Measurements from ENCODE around the gene CARD9. TPM values are rescaled to one million over a fixed set of nuclear protein-coding genes. Genes with fewer than 3 reads are reported as not detected.
"Not testable (repeated sequence)": the region's sequence is repeated elsewhere in the genome, so short reads cannot be mapped to it uniquely, and the experiment has no call there.

Gene CARD9
- total RNA-seq, 1 experiment from 2014 or later: 1.7 TPM

DNA sequence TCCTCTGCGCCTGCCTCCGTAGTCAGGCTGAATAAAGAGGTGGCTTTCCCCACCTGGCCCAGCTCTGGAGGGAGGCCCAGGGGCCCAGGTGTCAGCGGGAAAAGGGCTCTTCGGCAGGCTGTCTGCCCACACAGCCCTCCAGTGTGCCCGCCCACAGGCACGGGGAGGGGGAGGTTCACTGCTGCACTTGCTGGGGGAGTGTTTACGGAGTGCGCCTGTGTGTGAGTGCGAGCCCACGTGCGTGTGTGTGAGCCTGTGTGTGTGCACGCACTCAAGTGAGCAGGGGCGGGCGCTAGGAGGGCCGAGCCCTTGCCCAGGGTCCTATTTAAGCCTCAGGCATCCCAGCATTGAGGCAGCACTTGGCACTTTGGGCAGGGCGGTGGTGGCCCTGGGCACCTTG, 20.8 kb downstream of the CARD9 start:
- DNase-seq (ENCODE audit: low read depth, low spot score) (no peak), ATAC-seq (0 out of 2 replicates have a peak, but pooled peaks have one; percentile 13)
- Histone ChIP-seq H3K36me3 (ENCODE audit: control insufficient read depth, insufficient read depth, low read length) (no peaks in the 10 kb centered on the region), H3K4me1 (ENCODE audit: control insufficient read depth, insufficient read depth, low read length) (peaks cover 19% of the 10 kb centered on the region), H3K27ac (ENCODE audit: low read length) (no peak overlapping the region), H3K27me3 (ENCODE audit: control insufficient read depth, insufficient read depth, low read length) (no peaks in the 10 kb centered on the region), H3K9me3 (ENCODE audit: control insufficient read depth, insufficient read depth, low read depth, low read length) (no peaks in the 10 kb centered on the region), H3K4me3 (ENCODE audit: low read depth in 2 of 2, low read length in 2 of 2) (peak overlapping the region in 1 of 2 experiments; percentile 11; a peak in 1 of 4 replicates)
- in situ Hi-C loops (cut with HindIII; ENCODE audit: low pct_unique_long_range_greater_than_20kb, low sequenced_read_pairs) (no loop called here), intact Hi-C loops (cut with micrococcal nuclease; ENCODE audit: unreplicated experiment) (no loop called here)
- POLR2A ChIA-PET: no interaction called here
- CTCF ChIA-PET: no interaction called here
- no TSS peak for BruUV-seq (replicated peaks)
- TF ChIP-seq, protein P1, sequence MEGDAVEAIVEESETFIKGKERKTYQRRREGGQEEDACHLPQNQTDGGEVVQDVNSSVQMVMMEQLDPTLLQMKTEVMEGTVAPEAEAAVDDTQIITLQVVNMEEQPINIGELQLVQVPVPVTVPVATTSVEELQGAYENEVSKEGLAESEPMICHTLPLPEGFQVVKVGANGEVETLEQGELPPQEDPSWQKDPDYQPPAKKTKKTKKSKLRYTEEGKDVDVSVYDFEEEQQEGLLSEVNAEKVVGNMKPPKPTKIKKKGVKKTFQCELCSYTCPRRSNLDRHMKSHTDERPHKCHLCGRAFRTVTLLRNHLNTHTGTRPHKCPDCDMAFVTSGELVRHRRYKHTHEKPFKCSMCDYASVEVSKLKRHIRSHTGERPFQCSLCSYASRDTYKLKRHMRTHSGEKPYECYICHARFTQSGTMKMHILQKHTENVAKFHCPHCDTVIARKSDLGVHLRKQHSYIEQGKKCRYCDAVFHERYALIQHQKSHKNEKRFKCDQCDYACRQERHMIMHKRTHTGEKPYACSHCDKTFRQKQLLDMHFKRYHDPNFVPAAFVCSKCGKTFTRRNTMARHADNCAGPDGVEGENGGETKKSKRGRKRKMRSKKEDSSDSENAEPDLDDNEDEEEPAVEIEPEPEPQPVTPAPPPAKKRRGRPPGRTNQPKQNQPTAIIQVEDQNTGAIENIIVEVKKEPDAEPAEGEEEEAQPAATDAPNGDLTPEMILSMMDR (IDR thresholded peaks at IDR 0.05): no peak
- TF ChIP-seq SIN3A (IDR thresholded peaks at IDR 0.05; ENCODE audit: borderline replicate concordance, insufficient read depth, low read depth, low read length) (no peak), TCF7L2 (IDR thresholded peaks at IDR 0.05; ENCODE audit: low read depth, low read length) (no peak), POLR2AphosphoS5 (IDR thresholded peaks at IDR 0.05; ENCODE audit: low read depth, low read length) (no peak)
- TF ChIP-seq, protein P2, sequence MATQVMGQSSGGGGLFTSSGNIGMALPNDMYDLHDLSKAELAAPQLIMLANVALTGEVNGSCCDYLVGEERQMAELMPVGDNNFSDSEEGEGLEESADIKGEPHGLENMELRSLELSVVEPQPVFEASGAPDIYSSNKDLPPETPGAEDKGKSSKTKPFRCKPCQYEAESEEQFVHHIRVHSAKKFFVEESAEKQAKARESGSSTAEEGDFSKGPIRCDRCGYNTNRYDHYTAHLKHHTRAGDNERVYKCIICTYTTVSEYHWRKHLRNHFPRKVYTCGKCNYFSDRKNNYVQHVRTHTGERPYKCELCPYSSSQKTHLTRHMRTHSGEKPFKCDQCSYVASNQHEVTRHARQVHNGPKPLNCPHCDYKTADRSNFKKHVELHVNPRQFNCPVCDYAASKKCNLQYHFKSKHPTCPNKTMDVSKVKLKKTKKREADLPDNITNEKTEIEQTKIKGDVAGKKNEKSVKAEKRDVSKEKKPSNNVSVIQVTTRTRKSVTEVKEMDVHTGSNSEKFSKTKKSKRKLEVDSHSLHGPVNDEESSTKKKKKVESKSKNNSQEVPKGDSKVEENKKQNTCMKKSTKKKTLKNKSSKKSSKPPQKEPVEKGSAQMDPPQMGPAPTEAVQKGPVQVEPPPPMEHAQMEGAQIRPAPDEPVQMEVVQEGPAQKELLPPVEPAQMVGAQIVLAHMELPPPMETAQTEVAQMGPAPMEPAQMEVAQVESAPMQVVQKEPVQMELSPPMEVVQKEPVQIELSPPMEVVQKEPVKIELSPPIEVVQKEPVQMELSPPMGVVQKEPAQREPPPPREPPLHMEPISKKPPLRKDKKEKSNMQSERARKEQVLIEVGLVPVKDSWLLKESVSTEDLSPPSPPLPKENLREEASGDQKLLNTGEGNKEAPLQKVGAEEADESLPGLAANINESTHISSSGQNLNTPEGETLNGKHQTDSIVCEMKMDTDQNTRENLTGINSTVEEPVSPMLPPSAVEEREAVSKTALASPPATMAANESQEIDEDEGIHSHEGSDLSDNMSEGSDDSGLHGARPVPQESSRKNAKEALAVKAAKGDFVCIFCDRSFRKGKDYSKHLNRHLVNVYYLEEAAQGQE (IDR thresholded peaks at IDR 0.05; ENCODE audit: insufficient read depth in 1 of 2, low read depth in 2 of 2, low read length in 1 of 2): no peak

DNA sequence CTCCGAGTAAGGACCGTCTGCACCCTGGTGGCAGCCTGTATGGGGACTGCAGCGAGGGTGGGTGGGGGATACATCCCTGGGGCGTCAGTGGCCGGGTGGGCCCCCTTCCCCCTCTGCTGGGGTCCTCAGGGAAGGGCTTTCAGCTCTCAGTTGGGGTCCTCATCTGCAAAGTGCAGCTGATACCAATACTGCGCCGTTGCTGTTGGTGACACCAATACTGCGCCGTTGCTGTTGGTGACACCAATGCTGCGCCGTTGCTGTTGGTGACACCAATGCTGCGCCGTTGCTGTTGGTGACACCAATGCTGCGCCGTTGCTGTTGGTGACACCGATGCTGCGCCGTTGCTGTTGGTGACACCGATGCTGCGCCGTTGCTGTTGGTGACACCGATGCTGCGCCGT, 21.6 kb downstream of the CARD9 start:
- POLR2A ChIA-PET: not testable (repeated sequence)
- H3K4me3 ChIP-seq (ENCODE audit: low read depth in 2 of 2, low read length in 2 of 2): peak overlapping the region in 1 of 2 experiments; percentile 7; a peak in 1 of 4 replicates

DNA sequence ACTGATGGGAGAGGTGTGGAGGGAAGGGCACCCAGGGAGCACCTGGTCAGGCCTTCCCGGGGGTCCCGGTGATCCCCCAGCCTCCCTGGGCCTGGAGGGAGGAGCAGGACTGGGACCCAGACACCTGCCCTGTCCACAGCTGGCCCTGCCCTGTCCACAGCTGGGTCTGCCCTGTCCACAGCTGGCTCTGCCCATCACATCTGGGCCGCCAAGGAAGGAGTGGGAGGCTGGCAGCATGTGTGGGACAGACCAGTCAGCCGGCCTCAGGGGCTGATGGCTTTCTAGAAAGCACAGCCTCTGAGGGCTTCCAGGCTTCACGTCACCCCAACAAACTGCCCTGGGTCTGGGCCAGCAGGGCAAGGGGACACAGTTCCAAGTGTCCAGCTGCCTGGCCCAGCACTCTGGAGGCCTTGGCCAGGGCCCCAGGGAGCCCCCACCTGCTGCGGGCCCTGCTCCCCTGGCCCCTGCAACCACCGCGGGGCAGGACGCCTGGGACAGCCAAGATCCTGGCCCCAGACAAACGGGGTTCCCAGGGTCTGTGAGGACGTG, 22.1 kb downstream of the CARD9 start:
- in situ Hi-C loops (cut with HindIII; ENCODE audit: low pct_unique_long_range_greater_than_20kb, low sequenced_read_pairs): no loop called here

More for the DNA sequence above, 21.6 kb downstream of the CARD9 start:
- H3K36me3 ChIP-seq (ENCODE audit: control insufficient read depth, insufficient read depth, low read length); DNase-seq (ENCODE audit: low read depth, low spot score); H3K27me3 ChIP-seq (ENCODE audit: control insufficient read depth, insufficient read depth, low read length); H3K27ac ChIP-seq (ENCODE audit: low read length); BruUV-seq (replicated peaks); CTCF ChIA-PET; intact Hi-C loops (cut with micrococcal nuclease; ENCODE audit: unreplicated experiment); in situ Hi-C loops (cut with HindIII; ENCODE audit: low pct_unique_long_range_greater_than_20kb, low sequenced_read_pairs); ATAC-seq; H3K9me3 ChIP-seq (ENCODE audit: control insufficient read depth, insufficient read depth, low read depth, low read length): not testable (repeated sequence)
- peaks cover 19% of the 10 kb centered on the region for H3K4me1 ChIP-seq (ENCODE audit: control insufficient read depth, insufficient read depth, low read length)

More for the DNA sequence above, 22.1 kb downstream of the CARD9 start:
- H3K4me1 ChIP-seq (ENCODE audit: control insufficient read depth, insufficient read depth, low read length): peaks cover 19% of the 10 kb centered on the region
- H3K9me3 ChIP-seq (ENCODE audit: control insufficient read depth, insufficient read depth, low read depth, low read length): no peaks in the 10 kb centered on the region
- intact Hi-C loops (cut with micrococcal nuclease; ENCODE audit: unreplicated experiment): no loop called here
- no peak for TF ChIP-seq TCF7L2 (IDR thresholded peaks at IDR 0.05; ENCODE audit: low read depth, low read length)
- TF ChIP-seq, protein P1 (IDR thresholded peaks at IDR 0.05): no peak
- no peak for TF ChIP-seq POLR2AphosphoS5 (IDR thresholded peaks at IDR 0.05; ENCODE audit: low read depth, low read length)
- no peak overlapping the region for H3K27ac ChIP-seq (ENCODE audit: low read length)
- POLR2A ChIA-PET: no interaction called here
- no TSS peak for BruUV-seq (replicated peaks)
- no peaks in the 10 kb centered on the region for H3K36me3 ChIP-seq (ENCODE audit: control insufficient read depth, insufficient read depth, low read length)
- no peak for ATAC-seq
- no peak for DNase-seq (ENCODE audit: low read depth, low spot score)
- CTCF ChIA-PET: no interaction called here
- H3K27me3 ChIP-seq (ENCODE audit: control insufficient read depth, insufficient read depth, low read length): no peaks in the 10 kb centered on the region
- H3K4me3 ChIP-seq (ENCODE audit: low read depth in 2 of 2, low read length in 2 of 2): peak overlapping the region in 1 of 2 experiments; percentile 7; a peak in 1 of 4 replicates
